ENCODE results near the gene DNM3.
"Not testable (repeated sequence)": the region's sequence is repeated elsewhere in the genome, so short reads cannot be mapped to it uniquely, and the experiment has no call there.

DNM3 gene

DNA sequence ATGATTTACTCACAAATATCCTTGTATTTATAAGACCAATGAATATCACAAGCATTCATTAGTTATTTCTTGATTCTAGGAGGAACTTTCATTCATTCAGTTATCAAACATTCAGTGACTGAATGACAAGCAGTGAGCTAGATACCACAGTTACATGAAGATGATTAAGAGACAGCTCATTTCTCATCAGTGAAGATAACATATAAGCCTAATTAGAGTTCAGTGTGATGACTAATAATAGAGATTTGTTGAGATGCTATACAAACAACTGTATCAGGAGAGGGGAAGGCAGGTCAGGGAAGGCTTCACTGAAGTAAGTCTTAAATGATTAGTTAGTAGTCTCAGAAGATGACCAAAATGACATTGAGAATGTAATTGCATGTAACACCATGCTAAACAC is 564.6 kb downstream of the DNM3 start:
- no peak for DNase-seq

- DNase-seq: no peak
These were observed 565.7 kb downstream of the DNM3 start for GRCh38 chr1:172406968-172407367.

- DNase-seq: no peak
These were observed 567.7 kb downstream of the DNM3 start for GRCh38 chr1:172408958-172409357.

DNA sequence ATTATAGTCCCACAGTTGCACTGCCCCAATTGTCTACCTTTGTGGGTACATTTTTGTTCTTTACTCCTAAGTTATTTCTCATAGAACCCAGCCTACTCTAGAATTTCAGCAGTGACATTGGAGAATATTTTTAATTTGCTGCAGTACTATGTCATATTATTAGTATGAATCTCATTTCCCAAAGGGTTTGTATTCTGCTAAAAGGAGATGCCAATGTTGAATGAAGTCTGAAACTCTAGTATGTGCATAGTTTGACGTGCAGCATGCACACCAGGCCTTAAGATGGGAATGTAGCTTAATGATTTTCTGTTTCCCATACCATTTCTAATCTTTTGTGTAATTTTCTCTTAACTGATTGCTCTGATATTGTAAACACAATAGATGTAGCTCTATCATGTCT is 568.7 kb downstream of the DNM3 start:
- DNase-seq: no peak

GRCh38 chr1:172411791-172412338 is 570.6 kb downstream of the DNM3 start:
- DNase-seq: no peak

- DNase-seq: no peak
These were observed 573.0 kb downstream of the DNM3 start for GRCh38 chr1:172414331-172414730.

- no peak for DNase-seq
These were observed 575.3 kb downstream of the DNM3 start for GRCh38 chr1:172416496-172417035.

DNA sequence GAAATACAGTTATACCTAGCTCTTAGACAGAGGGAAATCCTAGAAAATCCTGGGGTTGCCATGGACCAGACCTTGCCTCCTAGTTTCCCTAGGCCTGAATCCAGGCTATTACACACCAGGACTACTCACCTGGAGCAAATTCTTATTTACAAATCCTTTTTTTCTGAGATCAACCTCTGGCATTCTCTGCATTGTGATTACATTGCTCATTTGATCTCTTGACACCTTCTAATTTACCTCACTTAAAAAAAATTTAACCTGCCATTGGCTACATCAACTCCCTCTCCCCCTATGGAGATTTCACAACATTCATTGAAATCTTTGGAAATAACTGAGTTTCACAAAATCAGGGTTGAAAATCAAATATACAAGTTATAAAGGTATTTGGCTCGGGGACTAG is 576.3 kb downstream of the DNM3 start:
- no peak for DNase-seq

- no peak for DNase-seq
These were observed 579.1 kb downstream of the DNM3 start, which contains the start of gene C1orf105 for GRCh38 chr1:172420385-172420784. C1orf105 (plus strand) TSS chr1:172420685; CDS start chr1:172420886, 201 bp downstream.

DNA sequence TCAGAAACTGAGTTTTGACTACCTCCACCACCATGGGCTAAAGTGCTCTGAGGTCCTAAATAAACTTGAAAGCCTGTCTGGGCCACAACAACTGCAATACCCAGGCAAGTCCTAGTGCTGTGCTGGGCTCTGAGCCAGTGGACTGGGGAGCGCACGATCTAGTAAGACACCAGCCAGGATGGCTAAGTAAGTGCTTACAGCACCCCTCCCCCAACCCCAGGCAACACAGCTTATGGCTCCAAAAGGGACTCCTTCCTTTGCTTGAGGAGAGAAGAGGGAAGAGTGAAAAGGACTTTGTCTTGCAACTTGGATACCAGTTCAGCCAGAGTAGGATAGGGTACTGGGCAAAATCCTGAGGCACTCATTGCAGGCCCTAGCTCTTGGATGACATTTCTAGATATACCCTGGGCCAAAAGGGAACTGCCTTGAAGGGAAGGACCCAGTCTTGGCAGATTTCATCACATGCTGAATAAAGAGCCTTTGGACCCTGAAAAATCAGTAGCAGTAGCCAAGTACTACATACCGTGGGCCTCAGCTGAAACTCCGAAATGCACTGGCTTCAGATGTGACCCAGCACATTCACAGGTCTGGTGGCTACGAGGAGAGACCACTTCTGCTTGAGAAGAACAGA is 580.8 kb downstream of the DNM3 start:
- no peak for DNase-seq

DNA sequence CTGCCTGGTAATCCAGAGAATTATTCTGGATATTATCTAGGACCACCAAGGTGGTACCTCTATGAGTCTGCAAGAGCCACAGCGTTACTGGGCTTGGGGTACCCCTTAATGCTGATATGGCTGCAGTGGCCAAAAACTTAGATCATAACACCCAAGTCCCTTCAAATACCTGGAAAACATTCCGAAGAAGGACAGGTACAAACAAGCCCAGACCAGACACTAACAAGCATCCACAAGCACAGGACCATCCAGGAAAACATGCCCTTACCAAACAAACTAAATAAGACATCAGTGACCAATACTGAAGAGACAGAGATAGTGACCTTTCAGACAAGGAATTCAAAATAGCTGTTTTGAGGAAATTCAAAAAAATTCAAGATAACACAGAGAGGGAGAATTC is 582.0 kb downstream of the DNM3 start:
- no peak for DNase-seq

- DNase-seq: no peak
These were observed 584.0 kb downstream of the DNM3 start for GRCh38 chr1:172425339-172425738.

GRCh38 chr1:172427191-172427590 is 585.9 kb downstream of the DNM3 start:
- no peak for DNase-seq

- DNase-seq: no peak
These were observed 588.2 kb downstream of the DNM3 start for GRCh38 chr1:172429331-172430127.

DNA sequence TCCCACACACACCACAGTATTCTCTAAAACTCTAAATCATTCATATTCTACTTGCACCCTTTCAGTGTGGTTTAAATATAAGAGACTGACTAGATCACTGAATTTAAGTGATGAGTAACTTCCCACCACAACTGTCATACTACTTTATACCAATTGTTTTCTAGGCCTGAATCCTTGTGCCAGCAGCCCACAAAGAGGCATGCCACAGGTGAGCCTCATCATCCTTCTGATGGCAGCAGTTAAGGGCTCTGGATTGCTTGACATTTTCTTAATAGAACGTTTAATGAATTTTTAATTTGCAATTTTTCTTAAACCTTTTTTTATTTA is 588.8 kb downstream of the DNM3 start:
- no peak for DNase-seq

DNA sequence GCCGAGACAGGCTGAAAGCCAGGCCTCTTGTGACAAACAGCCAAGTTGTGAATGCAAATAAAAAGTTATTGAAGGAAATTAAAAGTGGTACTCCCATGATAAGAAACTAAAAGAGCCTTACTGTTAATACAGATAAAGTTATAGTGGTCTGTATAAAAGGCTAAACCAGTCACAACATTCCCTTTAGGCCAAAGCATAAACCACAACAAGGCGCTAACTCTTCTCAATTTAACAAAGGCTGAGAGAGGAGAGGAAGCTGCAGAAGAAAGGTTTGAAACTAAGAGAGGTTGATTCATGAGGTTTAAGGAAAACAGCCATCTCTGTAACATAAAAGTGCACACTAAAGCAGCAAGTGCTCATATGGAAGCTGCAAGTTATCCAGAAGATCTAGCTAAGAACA is 589.9 kb downstream of the DNM3 start:
- DNase-seq: no peak

GRCh38 chr1:172431721-172432192 is 590.5 kb downstream of the DNM3 start:
- no peak for DNase-seq

DNA sequence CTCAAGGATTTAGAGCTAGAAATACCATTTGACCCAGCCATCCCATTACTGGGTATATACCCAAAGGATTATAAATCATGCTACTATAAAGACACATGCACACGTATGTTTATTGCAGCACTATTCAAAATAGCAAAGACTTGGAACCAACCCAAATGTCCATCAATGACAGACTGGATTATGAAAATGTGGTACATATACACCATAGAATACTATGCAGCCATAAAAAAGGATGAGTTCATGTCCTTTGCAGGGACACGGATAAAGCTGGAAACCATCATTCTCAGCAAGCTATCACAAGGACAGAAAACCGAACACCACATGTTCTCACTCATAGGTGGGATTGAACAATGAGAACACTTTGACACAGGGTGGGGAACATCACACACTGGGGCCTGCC is 595.9 kb downstream of the DNM3 start:
- DNase-seq: not testable (repeated sequence)

GRCh38 chr1:172442404-172442803 is 601.1 kb downstream of the DNM3 start:
- DNase-seq: no peak

DNA sequence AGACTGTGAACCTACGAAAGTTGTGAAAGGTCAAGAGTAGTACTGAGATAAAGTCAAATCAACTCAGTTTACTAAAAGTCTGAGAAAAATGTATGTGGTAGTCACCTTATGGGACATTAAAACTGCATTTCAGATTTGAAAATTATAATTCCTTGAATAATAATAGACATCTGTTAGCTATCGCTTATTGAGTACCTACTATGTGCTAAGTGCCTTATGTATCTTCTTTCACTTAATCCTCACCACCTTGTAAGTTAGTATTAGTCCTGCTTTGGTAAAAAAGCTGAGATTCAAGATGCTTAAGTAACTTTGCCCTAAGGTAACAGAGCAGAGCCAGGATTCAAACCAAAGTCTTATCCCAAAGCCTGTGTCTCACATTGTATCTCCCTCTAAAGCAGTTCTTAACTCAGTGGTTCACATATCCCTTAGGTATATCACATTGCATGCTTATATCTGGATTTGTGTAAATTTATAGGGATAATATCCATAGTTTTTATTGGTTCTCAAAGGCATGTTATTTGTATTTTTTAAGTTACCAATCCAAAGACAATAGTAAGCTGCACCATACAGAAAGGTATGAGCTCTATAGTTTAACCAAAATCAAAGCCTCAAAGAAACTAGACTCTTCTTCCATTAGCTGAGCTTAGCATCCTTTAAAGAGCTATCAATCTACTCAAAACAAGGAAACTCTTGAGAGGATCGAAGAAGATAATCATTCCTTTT is 601.7 kb downstream of the DNM3 start:
- no peak for DNase-seq

DNA sequence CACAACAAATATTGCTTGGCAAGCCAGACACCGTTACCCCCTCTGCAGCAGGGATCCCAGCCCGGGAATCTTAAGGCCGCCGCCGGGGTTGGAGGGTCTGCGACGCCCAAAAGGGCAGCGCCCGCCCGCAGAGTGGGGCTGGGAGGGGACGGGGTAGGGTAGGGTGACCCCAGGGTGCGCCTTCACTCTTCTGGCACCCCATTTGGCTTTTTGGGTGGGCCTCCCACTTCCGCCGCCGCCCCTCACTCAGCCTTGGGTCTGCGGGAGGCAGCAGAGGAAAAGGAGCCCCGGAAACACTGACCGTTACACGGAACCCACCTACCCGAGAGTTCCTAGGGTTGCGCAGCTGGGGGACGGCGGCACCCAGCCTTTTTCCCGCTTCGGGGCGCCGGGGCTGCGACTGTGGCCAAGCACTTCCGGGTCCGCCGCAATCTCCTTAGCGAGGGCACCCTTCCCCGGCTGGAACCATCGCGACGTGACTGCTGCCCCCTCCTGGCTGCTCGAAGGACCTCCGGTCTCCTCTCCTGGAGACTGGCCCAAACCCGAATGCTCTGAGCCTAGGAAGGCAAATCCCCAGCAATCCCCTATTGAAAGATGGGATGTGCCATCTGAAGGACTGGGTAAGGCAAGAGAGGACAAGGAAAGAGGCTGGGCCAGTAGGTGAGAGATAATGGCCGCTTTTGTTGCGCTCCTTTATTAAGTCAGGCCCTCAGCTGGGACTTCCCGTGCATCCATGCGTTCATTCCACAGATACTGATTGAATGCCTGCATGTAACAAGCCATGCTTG is 602.6 kb downstream of the DNM3 start, which contains the start of gene PIGC:
TSS of gene PIGC (minus strand) at position 404 of the 788 bp plus-strand sequence. CDS start 1,447 bp downstream, outside the sequence.
- peak in 1 of 2 experiments; percentile 30 for DNase-seq

- DNase-seq: no peak
These were observed 605.2 kb downstream of the DNM3 start for GRCh38 chr1:172446547-172446946.
